NCI-H524 treated with DMSO at 0.1 percent for 48 hours (cell line): ENCODE results near the gene CCDC73.

Experiments
- DNase-seq: peaks from one replicate; lab custom pipeline; 2025; lab: John Stamatoyannopoulos, UW

Gene CCDC73

DNA sequence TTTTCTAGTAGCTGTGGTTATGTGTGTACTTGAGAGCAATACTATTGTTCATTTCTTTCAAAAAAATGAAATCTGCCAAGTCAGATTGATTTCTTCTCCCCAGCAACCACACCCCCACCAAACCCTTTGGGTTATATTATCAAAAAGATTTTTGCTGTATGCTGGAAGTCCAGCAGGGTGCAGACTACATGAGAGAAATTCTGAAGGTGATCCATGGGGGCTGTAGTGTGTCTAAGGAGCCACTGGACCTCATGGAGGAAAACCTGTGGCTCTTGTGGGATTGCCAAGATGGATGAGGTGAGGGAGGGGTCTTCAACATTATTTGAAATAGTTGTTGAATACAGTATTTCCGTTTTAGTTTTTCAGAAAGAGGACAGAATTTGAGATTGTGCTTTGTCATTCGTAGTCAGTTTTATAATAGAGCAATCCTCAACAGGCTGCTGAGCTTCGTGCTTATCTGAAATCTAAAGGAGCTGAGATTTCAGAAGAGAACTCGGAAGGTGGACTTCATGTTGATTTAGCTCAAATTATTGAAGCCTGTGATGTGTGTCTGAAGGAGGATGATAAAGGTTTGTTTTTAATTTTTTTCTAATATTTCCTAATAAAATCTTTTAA is 207.8 kb downstream of the CCDC73 start:
- no peak for DNase-seq

DNA sequence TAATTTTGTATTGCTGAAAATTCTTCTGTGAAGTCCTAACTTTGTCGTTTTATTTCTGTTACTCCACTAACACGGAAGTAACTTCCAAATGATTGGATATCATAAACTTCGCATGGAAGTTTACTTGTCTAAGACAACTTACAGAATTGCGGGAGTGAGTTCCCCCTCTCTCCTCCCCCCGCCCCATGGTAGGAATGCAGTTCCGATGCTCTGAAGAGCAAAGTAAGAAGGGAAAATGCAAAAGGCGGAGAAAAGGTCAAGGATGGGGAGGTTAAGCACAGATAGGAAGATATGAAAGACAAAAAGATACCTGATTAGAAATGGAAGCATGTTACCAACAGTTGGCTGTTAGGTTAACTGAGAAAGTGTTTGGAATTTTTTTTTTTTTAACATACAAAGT is 209.5 kb downstream of the CCDC73 start:
- DNase-seq = no peak

DNA sequence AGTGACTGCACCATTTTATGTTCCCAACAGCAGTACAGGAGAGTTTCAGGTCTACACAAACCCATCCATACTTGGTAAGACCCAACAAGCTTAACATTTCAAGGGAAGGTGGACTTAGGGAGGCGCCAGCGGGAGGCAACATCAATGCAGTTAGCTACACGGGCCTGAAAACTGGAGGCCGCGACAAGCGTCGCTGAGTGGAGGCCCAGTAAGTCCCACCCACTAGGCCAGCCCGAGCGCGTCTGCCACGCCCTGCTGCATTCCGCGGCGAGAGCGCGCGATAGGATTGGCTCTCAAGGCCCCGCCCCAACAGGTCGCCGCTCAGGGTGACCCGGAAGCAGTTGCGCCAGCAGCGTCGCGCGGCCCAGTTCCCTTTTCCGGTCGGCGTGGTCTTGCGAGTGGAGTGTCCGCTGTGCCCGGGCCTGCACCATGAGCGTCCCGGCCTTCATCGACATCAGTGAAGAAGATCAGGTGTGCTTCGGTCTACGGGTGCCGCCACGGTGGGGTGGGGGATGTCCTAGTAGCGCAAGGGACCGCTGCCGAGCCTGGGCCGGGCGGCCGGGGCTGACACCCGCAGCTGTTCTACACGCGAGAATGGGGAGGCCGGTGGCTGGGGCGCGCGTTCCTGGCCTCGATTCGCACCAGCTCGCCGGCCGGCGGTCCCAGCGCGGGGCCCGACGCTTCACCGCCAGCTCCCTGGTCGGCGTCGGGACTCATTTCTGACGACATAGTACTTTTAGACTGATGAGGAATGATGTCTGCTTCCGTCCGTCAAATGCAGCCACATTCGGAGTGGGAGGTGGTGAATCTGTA is 210.8 kb downstream of the CCDC73 start, which contains the start of gene EIF3M:
Gene EIF3M (plus strand): TSS at position 373 of the 813 bp plus-strand sequence. CDS start 57 bp downstream, at position 430.
- peak; percentile 46 for DNase-seq

DNA sequence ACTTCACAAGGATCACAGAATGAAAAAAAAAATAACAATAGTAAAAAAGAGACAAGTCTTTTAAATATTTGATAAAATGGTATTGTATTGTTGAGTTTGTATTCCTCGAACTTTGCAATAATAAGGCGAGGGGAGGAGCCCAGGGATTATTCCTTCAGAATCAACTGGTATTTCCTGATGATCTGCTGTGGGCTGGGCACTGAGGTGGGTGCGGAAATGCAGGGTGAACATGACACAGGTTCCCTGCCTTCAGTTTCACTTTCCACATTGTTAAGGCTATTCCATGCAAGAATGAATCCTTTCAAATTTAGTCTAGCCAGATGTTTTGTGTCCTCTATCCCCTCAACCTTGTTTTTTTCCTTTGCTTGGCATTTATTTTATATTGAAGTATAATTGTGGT is 212.9 kb downstream of the CCDC73 start:
- DNase-seq = no peak

DNA sequence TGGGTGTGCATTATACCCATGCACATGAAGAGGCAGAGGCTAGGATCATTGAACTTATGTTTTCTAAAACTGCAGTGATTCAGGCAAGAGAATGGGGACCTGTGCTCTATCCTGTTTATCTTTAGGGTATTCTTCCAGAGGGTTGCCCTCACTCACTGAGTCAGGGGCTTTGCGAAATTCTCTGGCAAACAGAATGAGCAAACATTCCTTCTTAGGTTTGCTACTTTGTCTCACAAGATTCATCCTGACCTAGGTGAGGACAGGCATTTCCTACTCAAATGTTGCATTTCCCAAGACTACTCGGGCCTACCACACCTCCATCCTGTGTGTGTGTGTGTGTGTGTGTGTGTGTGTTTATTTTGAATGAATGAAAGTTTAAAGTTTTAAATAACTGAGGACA is 213.5 kb downstream of the CCDC73 start:
- no peak for DNase-seq

DNA sequence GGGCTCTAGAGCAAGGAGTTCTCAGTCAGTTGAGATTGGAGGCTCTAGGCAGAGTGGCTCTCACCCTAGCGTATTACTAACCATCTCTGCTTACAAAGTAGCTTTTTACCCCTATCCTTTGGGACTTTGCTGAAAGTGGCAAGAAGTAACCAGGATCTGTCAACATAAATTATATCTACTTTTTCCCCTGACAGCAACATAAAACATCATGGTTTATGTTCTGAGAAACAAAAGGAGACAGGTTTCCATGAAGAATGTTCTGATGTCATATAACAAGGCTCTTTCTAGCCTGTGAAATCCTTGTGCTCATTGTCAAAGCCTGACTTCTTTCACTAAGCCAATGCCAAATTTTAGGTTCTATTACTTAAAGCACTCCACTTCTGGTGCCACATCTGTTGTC is 218.0 kb downstream of the CCDC73 start:
- DNase-seq = no peak

DNA sequence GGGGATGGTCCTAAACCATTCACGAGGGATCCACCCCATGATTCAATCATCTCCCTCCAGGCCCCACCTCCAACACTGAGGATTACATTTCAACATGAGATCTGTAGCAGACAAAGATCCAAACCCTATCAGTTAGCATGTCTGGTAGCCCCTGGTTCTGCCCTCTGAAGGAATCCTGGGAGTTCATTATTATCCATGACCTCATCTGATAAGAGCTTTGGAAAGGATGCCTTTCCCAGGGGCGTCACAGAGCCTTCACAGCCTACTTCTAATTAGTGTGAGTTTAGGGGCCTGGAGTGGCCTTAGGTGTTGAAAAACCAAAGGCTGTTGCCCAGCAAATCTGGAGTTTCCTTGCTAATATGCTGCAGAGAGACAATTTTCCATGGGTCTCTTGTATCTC is 219.4 kb downstream of the CCDC73 start:
- no peak for DNase-seq

DNA sequence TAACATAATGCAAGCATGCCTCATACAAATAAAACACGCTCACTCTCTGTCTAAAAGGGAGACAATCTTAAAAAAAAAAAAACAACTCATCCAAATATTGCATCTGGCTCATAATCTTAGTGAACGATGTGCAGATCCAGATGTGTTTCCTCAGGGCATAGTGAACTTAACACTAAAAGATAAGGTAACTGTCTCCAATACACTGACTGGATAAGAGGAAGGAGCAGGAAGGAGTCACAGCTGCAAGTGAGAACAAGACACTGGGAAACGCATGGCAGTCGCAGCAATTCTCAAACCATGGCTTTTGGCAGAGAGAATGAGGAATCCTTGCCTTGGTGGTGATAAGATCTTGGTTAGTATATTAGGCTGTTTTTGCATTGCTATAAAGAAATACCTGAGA is 220.0 kb downstream of the CCDC73 start:
- DNase-seq = no peak

DNA sequence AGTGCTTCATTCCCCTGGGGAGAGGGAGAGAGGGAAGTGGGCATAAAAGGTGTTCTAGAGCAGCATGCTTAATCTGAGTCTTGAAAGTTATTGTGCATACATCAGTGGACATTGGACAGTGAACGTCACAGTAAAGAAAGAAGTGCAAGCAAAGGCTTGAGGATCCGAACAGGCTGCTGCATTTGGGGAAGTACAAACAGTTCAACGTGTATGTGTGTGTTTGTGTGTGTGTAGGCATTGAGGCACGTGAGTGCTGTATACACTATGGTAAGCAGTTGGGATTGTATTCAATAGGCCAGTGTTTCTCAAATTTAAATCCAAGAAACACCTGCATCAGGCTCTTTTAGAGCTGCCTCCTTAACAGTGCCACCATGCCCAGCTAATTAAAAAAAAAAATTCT is 221.2 kb downstream of the CCDC73 start:
- no peak for DNase-seq

DNA sequence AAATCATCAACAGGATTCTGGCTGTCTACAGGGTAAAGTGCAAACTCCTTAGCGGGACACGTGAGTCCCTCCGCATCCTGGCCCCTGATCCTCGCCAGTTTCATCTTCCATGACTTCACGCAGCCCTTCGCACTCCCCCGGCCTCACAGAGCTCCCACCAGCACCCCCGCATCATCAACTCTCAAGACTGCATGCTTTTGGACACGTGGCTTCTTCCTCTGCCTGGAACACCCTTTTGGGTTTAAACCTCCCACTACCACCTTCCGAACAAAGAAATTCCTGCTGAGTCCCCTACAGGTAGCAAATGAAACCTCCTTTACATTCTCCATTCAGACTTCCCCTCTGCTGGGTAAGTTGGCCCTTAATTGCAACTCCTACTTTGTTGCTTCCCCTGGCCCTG is 223.4 kb downstream of the CCDC73 start:
- DNase-seq = no peak

DNA sequence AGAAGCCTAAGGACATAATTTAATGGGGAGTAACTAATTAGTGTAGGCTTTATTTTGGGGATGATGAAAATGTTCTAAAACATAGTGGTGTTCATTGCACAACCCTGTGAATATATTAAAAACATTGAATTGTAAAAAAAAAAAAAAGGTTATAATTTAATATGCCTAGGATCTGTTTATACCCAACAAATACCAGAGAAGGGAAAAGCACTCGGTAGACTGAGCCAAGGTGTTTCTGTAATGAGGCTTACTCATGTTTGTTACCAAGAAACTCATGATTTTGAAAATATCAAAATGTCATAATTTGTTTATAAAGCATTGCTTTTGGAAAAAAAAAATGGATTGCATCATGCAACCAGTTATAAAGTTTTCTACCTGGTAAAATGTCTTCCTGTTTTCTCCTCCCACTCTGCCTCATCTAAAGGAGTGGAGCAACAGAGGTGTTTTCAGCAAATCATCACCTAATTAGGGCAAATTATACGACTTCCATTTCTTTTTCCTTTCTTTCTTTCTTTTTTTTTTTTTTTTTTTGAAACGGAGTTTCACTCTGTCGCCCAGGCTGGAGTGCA is 225.1 kb downstream of the CCDC73 start:
- DNase-seq = no peak

DNA sequence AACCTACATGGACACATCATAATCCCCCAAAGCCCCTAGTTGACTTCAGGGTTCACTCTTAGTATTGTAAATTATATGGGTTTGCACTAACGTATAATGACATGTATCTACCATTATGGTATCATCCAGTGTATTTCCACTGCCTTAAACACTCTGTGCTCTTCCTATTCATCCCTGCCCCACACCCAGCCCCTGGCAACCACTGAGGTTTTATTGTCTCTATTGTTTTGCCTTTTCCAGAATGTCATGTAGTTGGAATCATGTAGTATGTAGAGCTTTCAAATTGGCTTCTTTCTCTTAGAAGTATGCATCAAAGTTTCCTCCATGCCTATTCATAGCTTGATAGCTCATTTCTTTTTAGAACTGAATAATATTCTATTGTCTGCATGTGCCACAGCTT is 227.3 kb downstream of the CCDC73 start:
- no peak for DNase-seq

DNA sequence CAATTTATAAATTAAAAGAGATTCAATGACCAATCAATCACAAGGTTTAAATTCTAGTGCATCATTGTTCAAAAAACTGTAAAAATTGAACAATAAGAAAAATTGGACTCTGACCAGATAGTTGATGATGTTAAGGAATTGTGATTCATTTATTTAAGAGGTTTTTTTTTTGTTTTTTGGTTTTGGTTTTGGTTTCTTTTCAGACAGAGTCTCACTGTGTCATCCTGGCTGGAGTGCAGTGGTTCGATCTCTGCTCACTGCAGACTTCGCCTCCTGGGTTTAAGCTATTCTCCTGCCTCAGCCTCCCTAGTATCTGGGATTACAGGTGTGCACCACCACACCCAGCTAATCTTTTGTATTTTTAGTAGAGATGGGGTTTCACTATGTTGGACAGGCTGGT is 227.9 kb downstream of the CCDC73 start:
- no peak for DNase-seq

DNA sequence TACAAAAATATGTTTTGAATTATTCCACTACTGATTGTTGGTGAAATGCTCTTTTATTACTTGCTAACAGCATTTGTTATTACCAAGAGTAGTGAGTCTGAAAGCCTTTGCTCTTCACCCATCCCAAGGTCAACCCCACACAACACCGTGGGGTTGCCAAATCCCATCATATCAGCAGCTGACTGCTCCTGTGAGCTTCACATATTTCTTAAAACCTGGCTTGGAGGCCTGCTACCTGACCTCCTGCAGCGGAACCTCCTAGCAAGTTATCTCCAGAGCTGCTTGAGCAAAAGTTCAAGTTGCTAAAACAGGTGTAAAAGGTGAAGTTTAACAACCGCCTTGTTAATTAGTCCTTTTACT is 230.9 kb downstream of the CCDC73 start:
- DNase-seq = no peak

DNA sequence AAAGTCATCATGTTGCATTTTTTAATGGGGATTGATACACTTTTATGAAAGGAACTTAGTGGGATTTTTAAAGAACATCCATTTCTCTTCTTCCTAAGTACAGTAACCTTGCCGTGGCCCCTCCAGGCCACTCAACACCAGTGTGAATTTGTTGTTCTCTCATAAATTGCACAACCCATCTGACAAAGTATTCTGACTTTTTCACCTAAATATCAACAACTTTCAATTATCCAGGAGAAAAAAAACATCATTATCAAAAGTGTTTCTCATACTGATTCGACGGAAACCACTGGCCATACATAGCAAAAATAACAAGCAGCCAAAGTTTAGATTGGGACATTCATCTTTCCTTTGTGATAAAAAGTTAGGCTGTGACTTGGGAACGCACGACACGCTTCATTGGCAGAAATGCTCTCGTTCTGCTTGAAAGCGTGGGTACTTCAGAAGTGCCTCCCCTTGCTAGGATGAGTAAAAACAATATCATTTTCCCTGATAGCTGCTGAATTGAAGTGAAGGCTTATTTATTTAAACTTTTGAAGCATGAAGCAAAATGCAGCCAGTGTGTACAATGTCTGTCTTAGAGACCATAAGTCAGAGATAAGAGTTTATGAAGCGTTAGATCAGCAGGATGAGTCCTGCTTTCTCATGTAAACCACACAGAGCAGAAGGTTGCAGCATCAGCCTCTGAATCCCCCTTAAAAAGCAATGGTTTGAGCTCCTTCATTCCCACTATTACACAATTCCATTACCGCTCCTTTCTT is 231.4 kb downstream of the CCDC73 start:
- DNase-seq = no peak

DNA sequence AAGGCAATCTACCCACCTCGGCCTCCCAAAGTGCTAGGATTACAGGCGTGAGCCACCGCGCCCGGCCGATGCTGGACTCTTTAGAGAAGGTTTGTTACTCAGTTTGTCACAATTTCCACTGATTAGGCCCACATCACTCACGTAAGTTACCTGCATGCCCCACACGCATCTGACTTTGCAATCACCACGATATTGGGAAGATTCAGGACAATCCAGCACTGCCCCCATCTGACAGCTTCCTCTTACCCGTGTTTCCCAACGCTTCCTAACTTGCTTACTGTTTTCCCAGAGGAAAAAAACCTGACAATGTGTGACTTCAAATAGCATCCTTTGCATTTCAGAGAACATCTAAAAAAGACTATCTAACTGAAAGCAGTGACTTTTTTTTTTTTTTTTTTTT is 232.6 kb downstream of the CCDC73 start:
- DNase-seq = no peak

DNA sequence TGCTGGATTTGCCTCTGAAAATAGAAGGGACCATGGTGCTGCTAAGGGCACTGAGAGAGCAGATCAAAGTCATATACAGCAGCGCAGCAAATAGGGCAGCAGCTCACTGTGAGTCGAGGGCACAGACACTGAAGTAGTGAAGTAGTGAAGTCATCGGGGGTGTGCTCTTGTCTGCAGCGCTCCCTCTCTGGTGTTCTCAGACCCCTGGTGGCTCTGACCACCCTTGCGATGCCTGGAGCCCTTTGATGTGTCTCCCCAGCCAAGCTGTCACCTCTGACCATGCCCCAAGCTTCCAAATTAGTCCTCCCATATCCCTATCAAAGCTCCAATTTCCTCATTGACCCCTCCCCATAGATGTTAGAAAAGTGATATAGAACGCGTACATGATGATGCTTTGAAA is 238.6 kb downstream of the CCDC73 start:
- no peak for DNase-seq

DNA sequence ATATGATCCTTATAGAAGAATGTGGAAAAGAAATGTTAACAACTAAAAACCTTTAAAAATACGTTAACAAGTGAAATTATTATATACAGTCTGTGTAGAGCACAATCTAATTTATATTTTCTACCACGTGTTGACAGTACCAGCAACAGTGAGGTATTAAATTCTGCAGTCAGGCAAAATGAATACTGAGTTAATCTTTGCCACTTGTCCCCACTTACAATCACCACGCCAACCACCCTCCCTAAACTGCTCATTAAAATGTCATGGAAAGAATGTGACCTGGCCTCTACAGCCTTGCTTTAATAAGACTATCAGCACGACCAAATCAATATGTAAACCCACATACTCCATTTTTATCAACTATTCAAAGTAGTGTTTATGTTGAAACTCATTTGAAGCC is 239.4 kb downstream of the CCDC73 start:
- DNase-seq = no peak
